ENCODE data around the gene DUOXA1.

DNA sequence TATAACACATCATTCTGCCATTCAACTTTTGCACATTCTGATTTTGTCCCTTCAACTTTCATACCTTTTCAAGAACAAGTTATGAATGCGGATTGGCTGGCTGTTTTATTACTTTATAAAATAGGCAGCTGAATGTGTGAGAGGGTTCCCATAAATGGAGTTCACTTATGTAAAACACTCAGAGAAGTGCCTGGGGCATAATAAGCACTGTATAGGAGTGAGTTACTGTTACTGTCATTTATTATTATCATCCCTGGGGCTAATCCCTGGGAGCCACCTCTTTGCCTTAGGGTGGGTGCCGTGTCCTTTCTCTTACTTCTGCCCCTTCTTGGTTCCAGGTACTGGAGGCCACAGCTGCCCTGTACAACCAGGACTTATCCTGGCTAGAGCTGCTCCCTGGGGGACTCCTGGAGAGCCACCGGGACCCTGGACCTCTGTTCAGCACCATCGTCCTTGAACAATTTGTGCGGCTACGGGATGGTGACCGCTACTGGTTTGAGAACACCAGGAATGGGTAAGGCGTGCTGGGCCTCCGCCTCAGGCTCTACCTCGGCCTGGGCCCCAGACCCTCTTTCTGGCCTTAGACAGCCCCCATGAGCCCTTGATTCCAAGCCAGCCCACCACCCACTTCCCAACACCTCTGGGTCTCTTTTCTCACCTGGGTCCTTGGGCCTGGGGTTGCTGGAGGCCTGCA is 11.0 kb upstream of the DUOXA1 start:
- TF ChIP-seq RARB (CRISPR knock-in tag; IDR thresholded peaks at IDR 0.05) (no peak), ZNF70 (CRISPR knock-in tag; IDR thresholded peaks at IDR 0.05) (no peak), CSDC2 (CRISPR knock-in tag; IDR thresholded peaks at IDR 0.05) (no peak), OSR1 (CRISPR knock-in tag; IDR thresholded peaks at IDR 0.05) (no peak), PPARA (CRISPR knock-in tag; IDR thresholded peaks at IDR 0.05; ENCODE audit: borderline replicate concordance) (no peak), ARNTL (CRISPR knock-in tag; IDR thresholded peaks at IDR 0.05; ENCODE audit: borderline replicate concordance, low read depth) (no peak), SNAI2 (CRISPR knock-in tag; IDR thresholded peaks at IDR 0.05) (no peak), TOX (CRISPR knock-in tag; IDR thresholded peaks at IDR 0.05; ENCODE audit: borderline replicate concordance) (no peak)
- TF ChIP-seq, protein P1, sequence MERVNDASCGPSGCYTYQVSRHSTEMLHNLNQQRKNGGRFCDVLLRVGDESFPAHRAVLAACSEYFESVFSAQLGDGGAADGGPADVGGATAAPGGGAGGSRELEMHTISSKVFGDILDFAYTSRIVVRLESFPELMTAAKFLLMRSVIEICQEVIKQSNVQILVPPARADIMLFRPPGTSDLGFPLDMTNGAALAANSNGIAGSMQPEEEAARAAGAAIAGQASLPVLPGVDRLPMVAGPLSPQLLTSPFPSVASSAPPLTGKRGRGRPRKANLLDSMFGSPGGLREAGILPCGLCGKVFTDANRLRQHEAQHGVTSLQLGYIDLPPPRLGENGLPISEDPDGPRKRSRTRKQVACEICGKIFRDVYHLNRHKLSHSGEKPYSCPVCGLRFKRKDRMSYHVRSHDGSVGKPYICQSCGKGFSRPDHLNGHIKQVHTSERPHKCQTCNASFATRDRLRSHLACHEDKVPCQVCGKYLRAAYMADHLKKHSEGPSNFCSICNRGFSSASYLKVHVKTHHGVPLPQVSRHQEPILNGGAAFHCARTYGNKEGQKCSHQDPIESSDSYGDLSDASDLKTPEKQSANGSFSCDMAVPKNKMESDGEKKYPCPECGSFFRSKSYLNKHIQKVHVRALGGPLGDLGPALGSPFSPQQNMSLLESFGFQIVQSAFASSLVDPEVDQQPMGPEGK (CRISPR knock-in tag; IDR thresholded peaks at IDR 0.05; ENCODE audit: borderline replicate concordance) = no peak

All from SK-N-SH treated with all-trans-retinoic acid at 6 μM for 48 hours (cell line).